Renal pelvis (tissue), 4 donors: Measurements from ENCODE around the gene ANO9. TPM values are rescaled to one million over a fixed set of nuclear protein-coding genes. Genes with fewer than 3 reads are reported as not detected.

Experiments used
- DNase-seq: peaks from one replicate; pipeline ENCODE4 v3.0.0-alpha.2; 2013
- polyA plus RNA-seq, 3 donors: library from polyadenylated mRNA; unstranded; fragments of 120-200 nt; gene quantifications; one replicate each; pipeline ENCODE4 v1.2.1, GENCODE V29; 2013; ENCODE audit not compliant: insufficient read length in 3 of 3

Gene ANO9
- polyA plus RNA-seq, 3 donors, result 11.2 to 17.4 (median 14.2) TPM

DNA sequence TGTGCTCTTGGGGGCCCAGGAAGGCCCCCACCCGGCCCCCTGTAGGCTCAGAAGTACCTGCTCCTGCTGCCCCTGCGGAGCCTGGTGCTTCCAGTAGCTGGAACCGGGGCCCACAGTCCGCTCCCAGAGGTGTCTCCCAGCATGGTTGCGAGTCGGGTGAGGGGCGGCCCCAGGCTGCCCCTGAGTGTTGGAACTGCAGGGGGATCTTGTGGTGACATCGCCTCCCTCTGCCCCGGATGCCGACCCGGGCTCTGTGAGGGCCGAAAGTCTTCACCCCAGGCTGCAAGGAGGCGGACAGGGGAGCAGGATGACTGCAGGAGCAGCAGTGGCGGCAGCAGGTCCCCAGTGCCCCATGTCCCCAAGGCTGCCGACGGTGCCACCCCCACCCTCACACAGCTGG is 57.3 kb downstream of the ANO9 start:
- no peak for DNase-seq

DNA sequence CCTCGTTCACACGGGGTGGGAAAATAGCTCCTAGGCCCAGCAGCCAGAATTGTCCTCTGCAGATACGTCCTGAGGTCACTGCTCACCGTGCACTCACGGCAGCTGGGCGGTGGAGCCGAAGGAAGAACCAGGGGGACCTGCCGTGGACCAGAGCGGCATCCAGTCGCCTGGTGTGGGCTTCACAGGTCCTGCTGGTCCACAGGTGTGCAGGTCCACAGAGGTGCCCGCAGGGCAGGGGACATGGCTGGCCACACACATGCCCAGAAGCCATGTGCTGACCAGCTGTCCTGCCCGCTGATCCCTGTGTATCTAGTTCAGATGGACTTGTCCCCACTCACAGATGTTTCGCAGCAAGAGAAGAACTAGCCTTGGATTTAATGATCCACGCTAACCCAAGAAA is 58.4 kb downstream of the ANO9 start:
- DNase-seq, result no peak

DNA sequence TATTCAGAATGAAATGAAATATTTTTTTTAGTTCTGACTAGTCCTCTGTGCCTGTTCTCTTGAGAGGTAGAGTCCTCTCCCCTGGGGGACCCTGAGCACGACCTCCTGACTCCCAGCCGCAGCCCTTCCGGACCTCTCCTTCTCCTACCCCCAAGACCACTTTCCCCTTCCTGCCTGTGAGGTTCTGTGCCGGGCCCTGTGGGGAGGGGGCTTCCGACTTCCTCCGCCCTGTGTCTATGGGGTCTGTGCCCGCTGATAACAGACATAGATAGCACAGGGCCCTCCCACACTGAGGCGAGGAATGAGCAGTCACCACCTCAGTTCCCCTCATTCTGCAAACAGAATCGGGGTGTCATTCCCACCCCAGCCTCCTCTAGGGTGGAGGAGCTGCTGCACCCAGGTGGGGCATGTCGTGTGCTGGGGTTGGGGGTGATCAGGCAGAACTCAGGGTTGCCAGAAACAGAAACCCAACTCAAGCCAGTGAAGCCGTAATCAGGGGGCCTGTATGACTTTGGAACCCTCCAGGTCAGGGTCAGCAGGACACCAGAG is 59.7 kb downstream of the ANO9 start:
- no peak for DNase-seq

DNA sequence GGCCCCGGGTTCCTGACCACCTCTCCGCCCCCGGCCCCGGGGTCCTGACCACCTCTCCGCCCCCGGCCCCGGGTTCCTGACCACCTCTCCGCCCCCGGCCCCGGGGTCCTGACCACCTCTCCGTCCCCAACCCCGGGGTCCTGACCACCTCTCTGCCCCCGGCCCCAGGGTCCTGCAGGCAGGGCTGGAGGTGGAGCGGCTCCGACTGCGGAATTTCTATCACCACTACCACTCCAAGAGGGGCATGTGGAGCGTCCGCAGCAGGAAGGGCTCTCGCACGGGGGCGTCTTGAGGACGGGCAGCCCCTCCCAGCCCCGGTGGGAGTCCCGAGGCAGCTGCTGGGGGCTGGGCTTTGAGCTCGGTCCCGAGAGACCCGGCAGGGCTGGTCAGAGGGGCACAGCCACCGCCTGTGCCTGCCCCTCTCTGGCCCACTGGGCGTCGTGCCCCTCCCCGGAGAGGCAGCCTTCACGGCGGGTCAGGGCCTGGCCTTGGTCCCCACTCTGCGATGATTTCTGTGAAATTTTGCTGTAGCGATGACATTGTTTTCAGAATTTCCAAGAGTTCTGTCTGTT is 60.2 kb downstream of the ANO9 start:
- no peak for DNase-seq

DNA sequence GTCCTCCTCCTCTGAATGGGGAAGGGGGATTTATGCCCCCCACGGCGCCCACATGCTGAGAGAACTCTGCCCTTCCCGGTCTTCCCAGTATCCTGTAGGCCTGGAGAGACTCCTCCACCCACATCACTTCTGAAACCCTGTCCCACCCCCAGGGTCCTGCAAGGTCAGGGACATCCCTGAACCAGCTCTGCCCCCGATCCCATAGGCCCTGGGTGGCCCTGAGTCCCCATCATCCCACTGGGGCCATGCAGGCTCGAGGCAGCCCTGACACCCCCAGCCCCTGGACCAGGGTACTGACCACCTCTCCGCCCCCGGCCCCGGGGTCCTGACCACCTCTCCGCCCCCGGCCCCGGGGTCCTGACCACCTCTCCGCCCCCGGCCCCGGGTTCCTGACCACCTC is 60.8 kb downstream of the ANO9 start:
- no peak for DNase-seq

DNA sequence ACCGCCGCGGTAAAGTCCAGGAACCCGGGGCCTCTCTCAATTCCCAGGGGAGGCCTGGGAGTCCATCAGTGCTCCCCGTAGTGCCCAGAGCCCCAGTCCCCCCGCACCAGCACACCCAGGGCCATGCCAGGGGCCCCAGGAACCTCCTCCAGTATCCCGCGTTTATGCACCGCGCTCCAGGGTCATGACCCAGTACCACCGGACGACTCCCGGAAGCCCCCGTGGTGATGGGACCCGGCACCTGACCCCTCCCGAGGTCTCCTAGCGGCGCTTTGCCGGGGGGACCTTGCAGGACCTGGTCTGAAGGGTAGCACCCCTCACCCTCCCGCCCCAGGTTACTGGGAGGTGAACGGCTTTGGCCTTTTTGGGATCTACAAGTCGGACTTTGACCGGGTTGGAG is 61.3 kb downstream of the ANO9 start:
- no peak for DNase-seq

DNA sequence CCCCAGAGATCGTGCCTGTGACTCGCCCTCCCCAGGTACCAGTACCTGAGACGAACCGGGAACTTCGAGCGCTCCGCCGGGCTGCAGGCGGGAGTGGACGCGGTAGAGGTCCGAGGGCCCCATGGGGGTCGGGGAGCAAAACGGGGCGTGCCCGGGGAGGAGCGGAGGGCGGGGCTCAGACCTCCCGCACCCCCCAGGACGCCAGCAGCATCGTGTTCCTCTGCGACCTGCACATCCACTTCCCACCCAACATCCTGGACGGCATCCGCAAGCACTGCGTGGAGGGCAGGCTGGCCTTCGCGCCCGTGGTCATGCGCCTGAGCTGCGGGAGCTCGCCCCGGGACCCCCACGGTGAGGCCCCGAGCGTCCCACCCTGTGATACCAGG is 61.7 kb downstream of the ANO9 start:
- DNase-seq, result no peak

DNA sequence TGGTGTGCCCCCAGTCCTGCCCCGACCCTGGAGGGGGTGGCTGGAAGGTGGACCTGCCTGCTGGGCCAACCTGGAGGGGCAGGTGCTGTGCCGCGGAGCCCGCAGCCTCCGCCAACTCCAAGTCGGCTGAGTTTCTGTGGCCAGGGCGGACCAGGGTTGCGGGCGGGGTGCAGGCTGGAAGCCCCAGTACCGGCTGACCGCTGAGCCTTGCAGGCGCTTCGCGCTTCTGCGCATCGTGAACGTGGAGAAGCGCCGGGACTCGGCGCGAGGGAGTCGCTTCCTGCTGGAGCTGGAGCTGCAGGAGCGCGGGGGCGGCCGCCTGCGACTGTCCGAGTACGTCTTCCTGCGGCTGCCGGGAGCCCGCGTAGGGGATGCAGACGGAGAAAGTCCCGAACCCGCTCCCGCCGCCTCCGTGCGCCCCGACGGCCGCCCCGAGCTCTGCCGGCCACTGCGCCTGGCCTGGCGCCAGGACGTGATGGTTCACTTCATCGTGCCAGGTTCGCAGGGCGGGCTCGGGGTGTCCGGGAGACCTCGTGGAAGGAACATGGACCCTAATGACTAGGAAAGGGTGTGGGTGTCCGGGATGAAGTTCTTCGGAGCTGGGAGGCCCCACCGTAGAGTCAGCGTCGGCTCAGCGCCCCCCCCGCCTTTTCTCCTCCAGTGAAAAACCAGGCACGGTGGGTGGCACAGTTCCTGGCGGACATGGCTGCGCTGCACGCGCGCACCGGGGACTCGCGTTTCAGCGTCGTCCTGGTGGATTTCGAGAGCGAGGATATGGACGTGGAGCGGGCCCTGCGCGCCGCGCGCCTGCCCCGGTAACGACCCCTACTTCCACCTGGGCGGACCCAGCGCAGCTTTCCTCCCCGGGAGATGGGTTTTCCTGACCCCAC is 62.4 kb downstream of the ANO9 start:
- no peak for DNase-seq

DNA sequence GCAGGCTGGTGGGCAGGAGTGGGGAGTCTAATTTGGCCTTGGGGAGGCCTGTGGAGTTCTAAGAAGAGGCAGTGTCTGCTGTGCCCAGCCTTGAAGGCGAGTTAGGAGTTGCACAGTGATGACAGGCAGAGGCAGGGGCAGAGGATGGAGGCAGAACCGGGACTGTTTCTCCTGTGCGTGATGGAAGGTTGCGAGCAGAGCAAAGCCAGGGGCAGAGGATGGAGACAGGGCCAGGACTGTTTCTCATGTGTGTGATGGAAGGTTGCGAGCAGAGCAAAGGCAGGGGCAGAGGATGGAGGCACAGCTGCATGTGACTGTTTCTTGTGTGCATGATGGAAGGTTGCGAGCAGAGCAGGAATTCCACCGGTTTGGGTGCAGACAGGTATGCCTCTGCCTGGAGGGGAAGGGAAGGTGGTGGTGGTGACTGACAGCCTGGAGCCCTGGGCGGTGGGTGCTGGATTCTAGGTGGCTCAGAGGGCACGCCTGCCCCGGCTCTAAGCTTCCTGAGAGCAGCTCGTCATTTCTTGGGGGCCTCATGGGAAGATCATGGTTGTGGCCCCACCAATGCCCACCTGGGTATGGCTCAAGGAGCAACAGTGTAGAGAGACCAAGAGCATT is 63.8 kb downstream of the ANO9 start:
- DNase-seq, result no peak

DNA sequence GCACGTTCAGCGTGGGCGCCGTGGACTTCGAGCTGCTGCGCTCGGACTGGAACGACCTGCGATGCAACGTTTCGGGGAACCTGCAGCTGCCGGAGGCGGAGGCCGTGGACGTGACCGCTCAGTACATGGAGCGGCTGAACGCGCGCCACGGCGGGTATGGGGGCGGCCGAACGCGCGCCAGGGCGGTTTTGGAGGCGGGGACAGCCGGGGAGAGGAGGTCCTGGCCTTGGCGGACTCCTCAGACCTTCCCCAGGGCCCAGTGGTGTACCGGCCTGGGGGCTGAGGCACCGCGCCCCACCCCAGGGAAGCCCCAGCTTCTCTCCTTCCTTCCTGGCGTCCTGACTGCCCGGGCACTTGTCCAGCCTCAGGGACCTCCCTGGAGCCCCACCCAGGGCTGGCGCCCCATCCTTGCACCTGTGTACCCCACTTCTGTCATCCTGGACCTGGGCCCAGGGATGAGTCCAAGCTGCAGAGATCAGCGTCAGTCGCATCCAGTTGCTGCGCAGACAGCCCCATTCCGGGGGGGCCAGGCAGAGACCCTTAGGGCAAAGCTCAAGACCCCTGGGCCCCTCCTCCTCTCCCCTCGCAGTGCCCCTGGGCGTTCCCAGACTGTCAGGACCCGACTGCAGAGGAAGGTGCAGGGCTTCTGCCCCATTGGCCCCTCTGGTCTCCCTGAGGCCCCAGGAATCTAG is 64.5 kb downstream of the ANO9 start:
- DNase-seq, result no peak

DNA sequence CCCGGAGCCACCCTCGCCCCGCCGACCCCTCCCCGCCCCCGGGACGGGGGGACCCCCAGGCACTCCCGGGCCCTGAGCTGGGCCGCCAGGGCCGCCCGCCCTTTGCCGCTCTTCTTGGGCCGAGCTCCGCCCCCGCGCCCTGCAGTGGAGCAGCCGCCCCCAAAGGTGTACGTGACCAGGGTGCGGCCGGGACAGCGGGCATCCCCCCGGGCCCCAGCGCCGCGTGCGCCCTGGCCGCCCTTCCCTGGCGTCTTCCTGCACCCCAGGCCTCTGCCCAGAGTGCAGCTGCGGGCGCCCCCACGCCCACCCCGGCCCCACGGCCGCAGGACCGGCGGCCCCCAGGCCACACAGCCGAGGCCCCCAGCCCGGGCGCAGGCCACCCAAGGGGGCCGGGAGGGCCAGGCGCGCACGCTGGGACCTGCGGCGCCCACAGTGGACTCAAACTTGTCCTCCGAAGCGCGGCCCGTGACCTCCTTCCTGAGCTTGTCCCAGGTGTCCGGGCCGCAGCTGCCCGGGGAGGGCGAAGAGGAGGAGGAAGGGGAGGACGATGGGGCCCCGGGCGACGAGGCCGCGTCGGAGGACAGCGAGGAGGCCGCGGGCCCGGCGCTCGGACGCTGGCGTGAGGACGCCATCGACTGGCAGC is 65.2 kb downstream of the ANO9 start:
- DNase-seq, result no peak

DNA sequence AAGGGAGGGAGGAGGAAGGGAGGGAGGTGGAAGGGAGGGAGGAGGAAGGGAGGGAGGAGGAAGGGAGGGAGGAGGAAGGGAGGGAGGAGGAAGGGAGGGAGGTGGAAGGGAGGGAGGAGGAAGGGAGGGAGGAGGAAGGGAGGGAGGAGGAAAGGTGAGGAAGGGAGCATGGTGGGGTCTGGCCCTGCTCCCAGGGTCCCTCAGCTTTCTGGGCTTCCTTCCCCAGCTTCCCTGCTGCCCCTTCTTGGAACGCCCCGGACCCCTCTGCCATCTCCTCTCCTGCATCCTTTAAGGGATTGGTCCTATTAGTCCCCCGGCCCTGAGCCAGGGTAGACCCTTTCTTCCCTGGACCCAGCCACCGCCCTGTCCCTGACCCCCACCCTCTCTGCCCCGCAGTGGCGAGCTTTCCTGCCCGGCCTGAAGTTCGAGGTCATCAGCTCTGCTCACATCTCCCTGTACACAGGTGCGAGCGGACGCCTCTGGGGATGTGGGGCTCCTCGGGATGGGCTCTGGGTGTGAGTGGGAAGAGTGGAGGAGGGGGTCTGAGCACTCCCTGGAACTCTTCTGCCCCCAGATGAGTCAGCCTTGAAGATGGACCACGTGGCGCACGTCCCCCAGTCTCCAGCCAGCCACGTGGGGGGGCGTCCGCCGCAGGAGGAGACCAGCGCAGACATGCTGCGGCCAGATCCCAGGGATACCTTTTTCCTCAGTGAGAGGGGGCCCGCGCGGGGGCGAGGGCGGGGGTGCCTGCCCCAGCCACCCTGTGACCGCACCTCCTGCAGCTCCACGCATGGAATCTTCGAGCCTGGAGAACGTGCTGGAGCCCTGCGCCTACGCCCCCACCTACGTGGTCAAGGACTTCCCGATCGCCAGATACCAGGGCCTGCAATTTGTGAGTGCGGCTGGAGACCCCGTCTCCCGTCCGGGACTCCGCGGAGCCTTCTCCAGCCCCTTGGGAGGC is 66.5 kb downstream of the ANO9 start:
- DNase-seq, result no peak

DNA sequence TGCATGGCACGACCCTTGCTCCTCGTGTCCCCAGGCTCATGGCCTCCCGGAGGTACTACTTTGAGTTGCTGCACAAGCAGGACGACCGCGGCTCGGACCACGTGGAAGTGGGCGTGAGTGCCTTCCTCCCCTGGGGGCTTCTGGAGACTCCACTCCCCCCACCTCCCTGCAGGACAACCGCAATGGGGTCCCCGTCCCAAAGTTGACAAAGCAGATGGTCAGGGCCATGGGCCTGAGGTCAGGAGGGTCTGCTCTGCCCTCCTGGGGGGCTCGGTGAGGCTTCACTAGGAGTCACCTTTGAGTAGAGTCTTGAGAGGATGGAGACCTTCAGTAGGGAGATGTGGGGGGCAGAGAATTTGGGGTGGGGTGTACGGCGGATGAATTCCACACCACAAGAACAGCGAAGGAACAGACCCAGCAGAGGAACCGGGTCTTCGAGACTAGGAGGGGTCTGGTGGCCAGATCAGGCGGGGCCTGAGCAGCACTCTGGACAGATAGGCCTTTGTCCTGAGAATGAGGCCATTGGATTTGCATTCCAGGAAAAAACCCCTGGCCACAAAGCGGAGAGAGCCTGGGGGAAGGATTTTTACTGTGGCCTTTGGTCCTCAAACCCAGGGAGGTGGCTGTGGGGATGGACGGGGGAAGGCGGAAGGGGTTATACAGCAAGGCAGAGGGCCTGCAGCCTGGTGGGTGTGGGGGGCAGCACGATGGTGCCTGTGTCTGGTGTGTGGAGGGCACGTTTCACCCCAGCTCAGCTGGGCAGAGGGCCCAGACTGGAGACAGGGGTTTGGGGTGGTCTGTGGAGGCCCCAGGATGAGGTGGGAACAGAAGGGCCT is 67.9 kb downstream of the ANO9 start:
- no peak for DNase-seq

DNA sequence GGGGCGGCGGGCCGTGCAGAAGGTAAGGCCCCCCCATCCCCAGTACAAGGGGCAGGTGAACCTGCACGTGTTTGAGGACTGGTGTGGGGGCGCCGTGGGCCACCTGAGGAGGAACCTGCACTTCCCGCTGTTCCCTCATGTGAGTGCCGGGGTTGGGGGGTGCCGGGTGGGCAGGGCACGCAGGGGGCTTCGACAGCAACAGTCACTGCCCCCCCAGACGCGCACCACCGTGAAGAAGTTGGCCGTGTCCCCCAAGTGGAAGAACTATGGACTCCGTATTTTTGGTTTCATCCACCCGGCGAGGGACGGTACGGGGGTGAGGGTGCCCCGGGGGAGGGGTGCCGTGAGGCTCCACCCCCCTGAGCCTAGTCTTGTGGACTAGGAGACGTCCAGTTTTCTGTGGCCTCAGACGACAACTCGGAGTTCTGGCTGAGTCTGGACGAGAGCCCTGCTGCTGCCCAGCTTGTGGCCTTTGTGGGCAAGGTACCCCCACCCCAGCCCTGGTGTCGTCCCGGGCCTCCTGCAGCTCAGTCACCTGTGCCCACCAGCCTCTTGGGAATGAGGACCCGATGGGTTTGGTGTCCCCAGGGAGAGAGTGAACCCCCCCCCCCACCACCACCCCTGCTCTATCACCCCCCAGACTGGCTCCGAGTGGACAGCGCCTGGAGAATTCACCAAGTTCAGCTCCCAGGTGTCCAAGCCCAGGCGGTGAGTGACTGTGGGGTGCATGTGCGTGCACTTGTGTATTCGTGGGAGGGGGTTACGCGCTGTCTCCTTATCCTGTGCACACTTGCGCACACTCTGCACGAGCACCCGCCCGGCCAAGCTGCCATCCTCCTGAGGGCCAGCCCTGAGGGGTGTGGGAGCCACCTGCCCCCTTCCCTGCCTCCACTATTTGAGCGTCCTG is 68.7 kb downstream of the ANO9 start:
- DNase-seq, result no peak

DNA sequence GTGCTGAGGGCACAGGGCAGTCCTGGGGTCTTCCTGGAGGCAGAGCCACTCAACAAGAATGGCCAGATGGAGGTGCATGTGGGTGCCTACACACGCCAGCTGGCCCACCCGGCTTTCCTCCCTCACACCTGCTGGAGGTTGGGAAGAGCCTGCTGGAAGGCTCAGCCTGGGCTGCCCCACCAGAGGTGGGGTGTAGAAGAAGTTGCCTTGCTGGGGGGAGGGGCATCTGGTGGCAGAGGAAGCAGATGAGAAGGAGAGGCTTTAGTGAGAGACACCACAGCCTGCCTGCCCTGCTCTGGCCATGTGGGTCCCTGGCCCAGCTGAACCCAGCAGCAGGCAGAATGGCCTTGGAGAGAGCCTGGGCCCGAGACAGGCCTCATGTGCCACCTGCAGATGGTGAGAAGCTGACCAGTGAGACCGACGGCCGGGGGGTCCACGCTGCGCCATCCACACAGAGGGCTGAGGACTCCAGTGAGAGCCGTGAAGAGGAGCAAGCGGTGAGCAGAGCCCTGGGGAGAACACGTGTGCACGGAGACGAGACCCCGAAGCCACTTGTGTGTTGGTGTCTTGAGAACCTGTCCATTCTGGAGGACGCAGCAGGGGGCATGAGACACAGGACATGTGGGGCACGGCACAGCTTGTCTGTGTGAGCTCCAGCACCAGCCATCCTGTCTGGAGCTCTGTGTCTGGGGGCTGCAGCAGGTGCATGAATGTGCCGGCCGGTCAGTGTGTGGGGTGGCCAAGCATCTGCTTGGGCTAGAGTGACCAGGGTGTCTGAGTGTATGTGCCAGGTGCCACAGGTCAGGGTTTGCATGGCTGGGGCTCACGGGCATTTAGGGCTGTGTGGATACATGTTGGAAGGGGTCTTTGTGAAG is 69.9 kb downstream of the ANO9 start:
- no peak for DNase-seq

DNA sequence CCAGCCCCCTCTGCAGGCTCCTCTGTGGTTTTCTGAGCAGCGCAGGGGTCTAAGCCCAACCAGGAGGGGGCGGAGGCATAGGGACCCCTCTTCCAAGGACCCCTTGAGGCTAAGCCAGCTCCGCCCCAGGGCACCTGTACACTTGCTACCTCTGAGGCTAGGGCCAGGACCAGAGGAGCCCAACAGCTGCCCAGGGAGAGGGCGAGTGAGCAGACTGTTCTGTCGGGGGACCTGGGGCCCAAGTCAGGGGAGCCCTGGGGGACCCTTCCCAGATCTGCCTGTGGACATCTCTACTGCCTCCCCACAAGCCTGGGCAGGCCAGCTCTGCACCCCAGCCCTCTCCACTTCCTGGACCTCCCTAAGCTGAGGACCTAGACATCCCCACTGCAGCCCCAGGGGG is 70.8 kb downstream of the ANO9 start:
- no peak for DNase-seq
